ENCODE results near the gene KREMEN1.

KREMEN1 gene

DNA sequence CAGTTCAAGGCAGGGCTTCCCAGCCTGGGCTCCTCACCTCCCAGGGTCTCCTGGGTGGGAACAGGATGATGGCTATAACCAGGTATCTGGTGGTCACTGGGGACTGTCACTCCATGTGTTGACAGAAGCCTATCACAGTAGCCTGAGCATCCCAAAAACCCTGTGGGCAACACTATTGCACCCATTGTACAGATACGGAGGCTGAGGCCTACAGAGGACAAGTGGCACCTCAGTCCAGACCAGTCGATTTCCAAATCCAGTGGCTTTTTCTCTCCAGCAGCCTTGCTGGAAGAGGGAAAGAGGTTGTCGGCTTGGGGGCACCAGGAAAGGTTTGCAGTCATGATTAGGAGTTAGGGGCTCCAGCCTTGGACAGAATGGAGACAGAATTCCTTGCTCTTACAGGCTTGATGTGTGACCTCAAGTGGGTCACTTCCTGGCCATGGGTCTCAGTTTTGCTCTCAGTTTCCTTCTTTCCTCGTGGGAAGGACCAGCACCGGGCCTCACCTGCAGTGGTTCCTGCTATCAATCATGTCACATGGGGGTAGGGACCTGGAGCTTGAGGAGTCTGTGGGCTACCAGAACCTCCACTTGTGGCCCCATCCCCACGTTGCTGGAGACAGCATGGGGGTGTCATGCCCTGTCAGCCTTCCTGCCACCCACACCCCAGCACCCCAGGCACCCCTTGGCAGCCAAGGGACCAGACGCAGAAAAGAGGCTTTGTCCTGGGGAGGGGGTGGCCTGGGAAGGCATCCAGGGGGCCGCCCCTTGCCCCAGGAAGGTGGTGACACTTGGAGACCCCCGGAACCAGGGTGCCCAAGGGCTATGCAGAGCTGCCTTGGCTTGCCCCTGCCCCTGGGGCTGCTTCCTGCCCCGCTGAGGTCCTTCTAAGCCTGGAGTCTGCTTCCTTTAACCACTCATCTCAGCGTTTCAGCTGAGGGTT, 135.0 kb downstream of the KREMEN1 start:
- DNase-seq (ENCODE audit: low read depth in 3 of 3), result no peak

DNA sequence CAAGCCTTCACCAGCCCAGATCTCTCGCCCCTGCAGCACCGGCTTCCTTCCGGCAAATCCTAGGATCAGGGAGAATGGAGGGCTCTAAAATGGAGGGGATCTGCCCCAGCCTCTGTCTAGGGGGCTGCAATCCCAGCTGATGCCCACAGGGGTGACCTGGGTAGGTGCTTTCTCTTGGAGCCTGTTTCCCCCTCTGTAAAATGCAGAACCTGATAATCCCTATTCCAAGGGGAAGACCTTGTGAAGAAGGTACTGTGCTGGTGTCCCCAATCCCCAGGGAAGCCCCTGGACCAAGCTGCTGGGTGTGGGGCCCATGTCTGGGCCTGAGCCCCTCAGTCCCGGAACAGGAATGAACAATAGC, 135.6 kb downstream of the KREMEN1 start:
- no peak for DNase-seq (ENCODE audit: low read depth in 3 of 3)

DNA sequence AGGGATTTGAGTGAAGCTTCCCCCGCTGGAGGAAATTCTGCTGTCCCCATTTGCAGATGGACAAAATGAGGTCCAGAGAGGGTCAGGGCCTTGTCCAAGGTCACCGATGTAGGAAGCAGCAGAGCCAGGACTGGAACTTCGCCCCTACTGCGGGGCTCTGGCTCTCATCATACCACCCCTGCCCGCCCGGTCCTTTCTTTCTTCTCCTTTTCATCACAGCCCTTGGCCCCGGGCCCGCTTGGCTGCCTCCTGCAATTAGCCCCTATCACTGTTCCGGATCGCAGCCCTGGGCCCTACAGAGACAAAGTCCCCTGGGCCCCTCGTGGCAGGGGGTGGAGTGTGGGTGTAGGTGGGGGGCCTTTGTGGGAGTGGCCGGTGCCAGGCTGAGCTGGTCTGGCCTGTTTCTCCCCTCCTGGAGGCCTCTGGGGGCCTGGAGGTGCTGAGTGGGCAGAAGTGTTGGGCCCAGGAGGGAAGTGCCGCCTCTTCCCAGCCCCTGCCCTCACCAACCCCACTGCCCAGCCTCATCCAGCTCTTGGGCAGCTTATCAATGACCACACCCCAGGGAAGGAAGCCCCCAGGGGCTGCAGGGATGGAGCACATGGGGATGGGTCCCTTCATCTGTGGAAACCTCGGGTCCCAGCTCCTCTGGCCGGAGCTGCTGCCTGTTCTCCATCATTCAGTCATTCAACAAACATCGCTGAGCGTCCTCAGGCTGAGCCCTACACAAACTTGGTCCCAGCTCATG, 136.2 kb downstream of the KREMEN1 start:
- no peak for DNase-seq (ENCODE audit: low read depth in 3 of 3)

DNA sequence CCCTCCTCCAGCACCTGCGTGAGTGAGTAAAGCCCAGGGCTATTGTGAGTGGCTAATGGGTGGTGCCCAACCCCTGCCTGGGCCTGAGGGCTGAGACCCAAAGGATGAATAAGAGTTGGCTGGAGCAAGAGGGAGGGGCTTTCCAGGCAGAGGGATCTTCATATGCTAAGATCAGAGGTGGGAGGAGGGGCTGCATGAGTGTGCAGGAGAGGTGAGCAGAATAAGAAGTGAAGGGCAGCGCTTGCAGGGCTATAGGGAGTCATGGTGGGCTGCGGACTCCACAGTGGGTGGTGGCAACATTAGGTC, 136.7 kb downstream of the KREMEN1 start:
- no peak for DNase-seq (ENCODE audit: low read depth in 3 of 3)

DNA sequence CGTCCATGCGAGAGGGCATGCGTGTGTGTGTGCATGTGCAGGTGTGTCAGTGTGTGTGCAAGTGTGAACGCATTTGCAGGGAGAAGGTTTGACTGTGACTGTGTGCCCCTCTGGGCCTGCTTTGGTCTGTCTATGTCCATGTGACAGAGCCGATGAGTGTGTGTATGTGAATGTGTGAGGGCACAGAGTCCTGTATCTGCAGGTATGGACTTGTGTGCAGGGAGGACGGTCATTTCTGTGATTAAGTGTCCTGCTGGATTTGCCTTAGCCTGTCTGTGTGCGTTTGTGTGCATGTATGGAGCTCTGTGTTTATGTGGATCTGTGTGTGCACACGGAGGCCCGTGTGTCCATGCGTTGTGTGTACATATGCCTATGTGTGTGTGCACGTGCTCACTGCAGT, 138.2 kb downstream of the KREMEN1 start:
- no peak for DNase-seq (ENCODE audit: low read depth in 3 of 3)

DNA sequence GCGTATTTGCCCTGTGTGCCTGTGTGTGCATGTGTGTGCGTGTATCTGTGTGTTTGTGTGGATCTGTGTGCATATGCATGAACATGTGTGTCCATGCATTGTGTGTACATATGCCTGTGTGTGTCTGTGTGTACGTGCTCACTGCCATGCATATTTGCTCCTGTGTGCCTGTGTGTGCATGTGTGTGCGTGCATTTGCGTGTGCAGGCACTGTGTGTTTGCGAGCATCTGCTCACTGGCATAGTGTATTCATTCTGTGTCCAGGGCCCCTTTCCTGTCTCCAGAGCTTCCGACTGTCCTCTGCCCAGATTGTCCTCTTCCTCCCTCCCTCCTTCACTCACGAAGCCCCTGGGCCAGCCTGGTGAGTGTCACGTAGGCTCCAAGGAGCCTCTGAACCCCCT, 138.6 kb downstream of the KREMEN1 start:
- DNase-seq (ENCODE audit: low read depth in 3 of 3), result no peak

DNA sequence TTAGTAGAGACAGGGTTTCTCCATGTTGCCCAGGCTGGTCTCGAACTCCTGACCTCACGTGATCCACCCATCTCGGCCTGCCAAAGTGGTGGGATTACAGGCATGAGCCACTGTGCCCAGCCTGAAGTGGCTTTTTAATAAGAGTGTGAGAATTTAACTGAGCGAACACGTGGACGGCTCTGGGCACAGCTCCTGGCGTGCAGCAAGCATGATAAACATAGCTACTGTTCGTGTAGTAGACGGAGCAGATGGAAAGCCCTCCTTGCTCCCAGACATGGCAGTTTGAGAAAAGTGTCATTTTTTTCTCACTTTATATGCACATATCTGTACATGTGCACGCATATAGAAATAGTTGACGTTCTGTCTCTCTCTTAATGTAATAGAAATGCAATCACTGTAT, 139.9 kb downstream of the KREMEN1 start:
- DNase-seq (ENCODE audit: low read depth in 3 of 3), result no peak

DNA sequence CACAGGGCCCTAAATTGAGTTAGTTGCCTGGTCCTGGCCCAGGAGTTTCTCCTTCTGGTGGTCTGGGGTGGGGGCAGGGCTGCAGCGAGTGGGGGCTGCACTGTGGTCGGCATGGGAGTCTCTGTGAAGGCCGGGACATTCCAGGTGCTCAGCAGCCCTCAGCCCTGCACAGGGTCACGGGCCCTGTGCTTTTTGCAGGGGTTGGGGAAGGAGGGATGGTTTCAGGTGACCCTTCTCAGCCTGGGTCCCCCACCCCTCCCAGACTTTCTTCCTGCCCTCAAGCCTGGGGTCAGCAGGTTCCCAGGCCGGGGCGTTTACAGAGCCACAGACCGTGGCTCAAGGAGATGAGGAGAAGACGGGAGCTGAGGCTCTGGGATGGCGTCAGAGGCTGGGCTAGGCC, 140.7 kb downstream of the KREMEN1 start:
- no peak for DNase-seq (ENCODE audit: low read depth in 3 of 3)

DNA sequence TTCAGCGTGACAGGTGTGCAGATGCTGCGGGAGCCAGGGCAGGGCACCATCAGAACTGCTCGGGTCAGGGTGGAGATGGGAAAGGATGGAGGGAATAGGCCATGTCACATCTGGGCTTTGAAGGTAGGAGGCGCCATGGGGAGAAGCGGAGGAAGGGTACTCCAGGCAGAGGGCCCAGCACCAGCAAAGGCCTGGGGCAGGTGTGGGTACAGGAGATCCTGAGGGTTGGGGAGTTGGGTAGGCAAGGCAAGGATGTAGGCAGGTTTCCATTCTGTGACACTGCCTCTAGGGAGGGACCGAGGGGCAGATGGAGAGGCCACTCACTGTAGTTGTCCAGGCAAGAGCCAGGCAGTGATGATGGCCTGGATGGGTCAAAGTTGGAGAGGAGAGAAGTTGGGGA, 141.4 kb downstream of the KREMEN1 start:
- DNase-seq (ENCODE audit: low read depth in 3 of 3), result no peak

DNA sequence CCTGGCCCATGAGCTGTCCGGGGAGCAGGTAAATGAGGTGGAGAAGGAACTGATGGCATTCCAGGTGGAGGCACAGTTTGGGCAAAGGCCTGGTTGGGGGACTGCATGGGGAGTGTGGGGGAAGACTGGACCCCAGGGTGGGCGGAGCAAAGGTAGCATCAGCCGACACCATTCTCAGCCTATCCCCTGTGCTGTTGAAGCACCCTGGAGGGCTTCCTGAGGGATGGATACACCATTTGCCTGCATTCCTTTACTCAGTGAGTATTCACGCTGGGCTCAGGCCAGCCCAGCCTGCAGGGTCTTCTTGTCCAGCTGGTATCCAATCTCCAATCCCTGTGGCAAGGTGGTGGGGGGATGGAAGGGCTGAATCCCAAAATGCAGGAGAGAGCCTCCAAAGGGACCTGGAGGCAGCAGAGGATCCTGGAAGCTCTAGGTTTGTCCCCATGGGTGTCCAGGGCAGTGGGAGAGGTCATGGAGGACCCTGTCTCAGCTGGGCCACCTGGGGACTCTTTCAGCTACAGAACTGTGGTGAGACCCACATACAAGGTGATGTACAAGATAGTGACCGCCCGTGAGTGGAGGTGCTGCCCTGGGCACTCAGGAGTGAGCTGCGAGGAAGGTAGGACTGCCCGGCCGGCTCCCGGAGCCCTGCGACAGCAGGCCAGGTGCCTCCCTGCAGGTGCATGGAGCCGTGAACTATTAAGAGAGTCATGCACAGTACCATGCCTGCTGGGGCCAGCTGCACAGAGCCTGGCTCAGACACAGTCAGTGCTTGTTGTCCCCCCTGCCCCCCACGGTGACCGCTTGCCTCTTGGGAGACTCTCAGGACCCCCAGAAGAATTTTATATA, 142.4 kb downstream of the KREMEN1 start:
- no peak for DNase-seq (ENCODE audit: low read depth in 3 of 3)

DNA sequence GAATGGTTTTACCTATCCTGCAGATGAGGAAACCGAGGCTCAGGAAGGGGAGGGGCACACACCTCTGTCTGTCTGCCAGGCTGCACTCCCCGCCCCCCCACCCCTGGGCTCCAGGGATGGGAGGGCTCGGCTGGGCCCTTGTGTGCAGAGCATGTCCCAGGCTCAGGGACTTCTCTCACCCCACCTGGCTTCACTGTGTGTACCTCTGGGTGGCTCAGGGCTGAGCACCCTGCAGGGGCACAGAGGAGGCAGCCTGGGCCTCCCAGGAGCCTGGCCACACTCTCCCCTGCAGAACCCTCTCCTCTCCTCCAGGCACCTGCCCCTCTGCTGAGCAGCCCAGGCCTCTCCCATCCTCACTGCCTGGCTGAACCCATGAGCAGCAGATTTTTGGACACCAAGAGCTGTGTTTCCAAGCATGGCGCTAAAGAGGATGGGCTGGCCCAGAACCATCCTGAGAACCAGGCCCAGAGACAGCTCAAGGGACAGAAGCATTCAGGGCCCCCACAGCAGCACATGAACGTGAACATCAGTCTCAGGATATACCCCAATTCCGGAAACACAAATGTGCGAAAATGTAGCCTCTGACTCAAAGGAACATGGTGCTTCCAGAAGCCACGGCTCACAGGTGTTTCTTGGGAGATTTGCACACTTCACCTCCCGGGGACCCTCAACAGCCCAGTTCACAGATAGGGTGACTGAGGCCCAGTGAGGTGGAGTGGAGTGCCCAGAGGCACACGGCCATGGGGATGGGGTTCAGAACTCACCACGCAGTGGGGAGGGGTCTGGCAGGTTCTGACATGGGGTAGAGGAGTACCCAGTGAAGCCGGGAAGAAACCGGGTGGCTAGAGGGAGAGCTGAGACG, 143.4 kb downstream of the KREMEN1 start:
- no peak for DNase-seq (ENCODE audit: low read depth in 3 of 3)

DNA sequence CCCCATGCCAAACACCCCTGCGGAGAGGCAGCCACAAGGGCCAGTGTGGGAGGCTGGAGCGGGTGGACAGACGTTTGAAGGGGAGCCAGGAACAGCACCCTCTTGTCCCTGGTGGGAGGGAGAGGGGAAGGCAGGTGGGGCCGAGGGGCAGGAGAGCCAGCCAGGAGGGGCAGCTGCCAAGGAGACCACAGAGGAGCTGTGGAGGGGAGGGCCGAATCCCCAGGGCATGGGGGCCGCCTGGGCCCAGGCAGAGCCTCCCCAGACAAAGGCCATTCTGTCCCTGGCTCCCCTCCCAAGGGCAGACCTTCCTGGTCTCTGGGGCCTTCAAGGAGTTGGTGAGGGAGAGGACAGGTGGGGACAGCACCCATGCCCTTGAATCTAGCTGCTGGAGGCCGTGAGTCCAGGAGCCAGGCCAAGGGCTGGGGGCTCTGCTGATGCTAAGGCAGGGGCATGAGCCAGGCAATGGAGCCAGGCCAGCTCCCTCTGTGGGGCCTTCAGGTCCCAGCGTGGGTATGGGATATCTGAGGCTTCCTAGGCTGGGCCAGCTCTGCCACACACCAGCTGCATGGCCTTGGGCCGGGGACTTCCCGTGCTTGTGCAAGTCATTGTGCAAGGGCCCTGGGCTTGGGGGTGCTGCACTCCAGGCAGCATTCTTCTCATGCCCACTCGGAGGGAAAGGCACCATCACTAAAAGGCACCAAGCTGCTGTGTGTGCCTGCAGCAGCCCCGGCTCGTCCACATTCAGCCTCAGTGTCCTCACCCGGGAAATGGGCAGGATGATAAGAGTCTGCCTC, 144.2 kb downstream of the KREMEN1 start:
- no peak for DNase-seq (ENCODE audit: low read depth in 3 of 3)

Measured in stimulated activated CD4-positive, alpha-beta T cell treated with anti-CD3 and anti-CD28 coated beads, TNF-alpha, amount 100 ng/mL, for 24 hours (primary cell).